ENCODE data around the gene TSTD2.
"Not testable (repeated sequence)": the region's sequence is repeated elsewhere in the genome, so short reads cannot be mapped to it uniquely, and the experiment has no call there.

Gene TSTD2

DNA sequence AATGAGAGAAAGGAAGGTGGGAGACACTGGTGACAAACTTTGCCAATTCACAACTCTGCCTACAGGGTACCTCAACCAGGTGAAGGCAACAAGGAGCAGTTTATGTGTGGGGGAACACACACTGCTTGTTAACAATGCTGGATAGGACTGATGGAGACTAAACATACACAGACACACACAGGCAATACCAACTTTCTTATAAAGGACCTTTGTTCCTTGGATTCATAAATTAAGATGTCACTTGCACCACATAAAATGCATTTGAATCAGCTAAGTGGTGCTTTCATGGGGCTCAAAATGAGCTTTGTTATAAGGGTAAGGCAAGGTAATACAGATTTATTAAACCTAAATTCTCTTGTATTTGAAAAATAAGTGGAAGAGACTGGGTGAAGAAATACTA lies 4.0 kb downstream of the TSTD2 start:
- DNase-seq = no peak

GRCh38 chr9:97628668-97629067 lies 4.5 kb downstream of the TSTD2 start:
- no peak for DNase-seq

- no peak for DNase-seq
These were observed 5.5 kb downstream of the TSTD2 start for GRCh38 chr9:97627624-97628023.

DNA sequence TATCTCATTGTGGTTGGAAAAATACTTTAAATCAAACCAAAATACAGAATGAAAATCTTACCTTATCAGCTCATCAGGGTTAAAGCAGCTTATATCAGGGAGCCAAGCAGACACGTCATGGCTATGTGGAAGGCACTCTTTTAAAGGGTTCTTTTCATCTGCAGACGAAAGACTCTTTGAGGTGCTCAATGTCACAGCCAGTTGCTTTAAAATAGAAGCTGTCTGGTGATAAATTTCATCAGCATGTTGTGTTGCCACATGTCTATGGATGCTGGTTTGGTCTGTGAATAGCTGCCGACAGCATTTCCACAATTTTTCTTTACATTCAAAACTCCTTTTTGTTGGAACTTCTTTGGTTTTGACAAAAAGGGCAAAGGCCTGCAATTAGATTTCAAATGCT lies 7.5 kb downstream of the TSTD2 start:
- no peak for DNase-seq

GRCh38 chr9:97623946-97624345 lies 9.2 kb downstream of the TSTD2 start:
- DNase-seq = no peak

GRCh38 chr9:97622483-97622882 lies 10.7 kb downstream of the TSTD2 start:
- not testable (repeated sequence) for DNase-seq

DNA sequence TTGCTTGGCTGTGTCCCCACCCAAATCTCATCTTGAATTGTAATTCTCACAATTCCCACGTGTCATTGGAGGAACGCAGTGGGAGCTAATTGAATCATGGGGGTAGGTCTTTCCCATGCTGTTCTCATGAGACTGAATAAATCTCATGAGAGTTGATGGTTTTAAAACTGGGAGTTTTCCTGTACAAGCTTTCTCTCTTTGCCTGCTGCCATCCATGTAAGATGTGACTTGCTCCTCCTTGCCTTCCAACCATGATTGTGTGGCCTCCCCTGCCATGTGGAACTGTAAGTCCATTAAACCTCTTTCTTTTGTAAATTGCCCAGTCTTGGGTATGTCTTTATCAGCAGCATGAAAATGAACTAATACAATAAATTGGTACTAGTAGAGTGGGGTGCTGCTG lies 13.1 kb downstream of the TSTD2 start:
- DNase-seq = not testable (repeated sequence)

GRCh38 chr9:97617939-97618416 lies 15.2 kb downstream of the TSTD2 start:
- no peak for DNase-seq

- DNase-seq = no peak
These were observed 17.6 kb downstream of the TSTD2 start for GRCh38 chr9:97615439-97616072.

GRCh38 chr9:97604901-97605645 lies 28.1 kb downstream of the TSTD2 start:
- no peak for DNase-seq

DNA sequence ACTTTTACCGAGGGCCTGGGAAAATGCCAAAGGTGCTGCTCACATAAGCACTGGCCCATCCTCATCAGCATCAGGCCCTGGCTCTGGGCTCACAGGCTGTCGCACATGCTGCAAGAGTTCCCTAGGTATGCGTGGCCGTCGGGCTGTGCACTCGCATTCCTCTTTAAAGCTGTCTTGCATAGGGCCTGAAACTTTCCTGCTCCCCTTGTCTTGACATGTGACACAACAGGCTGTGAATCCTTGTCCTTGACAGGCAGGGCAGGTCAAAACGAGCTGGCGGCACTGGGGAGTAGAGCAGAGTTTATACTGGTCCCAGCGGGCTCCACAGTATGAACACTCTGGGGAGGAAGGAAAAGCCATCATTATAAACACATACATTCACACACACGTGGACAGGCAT lies 30.7 kb downstream of the TSTD2 start:
- no peak for DNase-seq

GRCh38 chr9:97601228-97601898 lies 31.8 kb downstream of the TSTD2 start:
- no peak for DNase-seq

- DNase-seq = no peak
These were observed 32.5 kb downstream of the TSTD2 start for GRCh38 chr9:97600531-97601227.

DNA sequence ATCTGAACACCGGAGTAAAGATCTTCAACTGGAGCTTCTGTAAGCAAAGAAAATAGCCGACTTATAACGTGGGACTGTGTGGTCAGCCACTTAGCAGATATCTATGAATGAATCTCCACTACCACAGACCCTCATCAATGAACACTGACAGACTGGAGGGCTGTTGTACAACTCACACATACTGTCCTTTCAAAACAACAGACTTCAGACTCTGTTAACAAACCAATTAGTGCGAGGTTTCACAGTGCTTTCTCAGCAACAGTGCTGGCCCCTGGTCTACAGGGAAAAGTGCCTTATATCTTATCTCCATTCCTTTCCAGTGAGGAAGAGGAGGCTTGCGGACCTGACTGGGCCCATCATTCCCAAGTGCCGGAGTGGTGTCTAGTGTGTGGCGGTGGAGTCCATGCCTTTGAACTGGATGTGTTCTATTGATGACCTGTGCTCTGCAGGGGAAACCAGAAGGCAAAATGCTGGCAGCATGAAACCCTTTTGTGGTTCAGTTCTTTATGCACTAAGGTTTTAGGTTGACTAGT lies 33.8 kb downstream of the TSTD2 start:
- DNase-seq = no peak

DNA sequence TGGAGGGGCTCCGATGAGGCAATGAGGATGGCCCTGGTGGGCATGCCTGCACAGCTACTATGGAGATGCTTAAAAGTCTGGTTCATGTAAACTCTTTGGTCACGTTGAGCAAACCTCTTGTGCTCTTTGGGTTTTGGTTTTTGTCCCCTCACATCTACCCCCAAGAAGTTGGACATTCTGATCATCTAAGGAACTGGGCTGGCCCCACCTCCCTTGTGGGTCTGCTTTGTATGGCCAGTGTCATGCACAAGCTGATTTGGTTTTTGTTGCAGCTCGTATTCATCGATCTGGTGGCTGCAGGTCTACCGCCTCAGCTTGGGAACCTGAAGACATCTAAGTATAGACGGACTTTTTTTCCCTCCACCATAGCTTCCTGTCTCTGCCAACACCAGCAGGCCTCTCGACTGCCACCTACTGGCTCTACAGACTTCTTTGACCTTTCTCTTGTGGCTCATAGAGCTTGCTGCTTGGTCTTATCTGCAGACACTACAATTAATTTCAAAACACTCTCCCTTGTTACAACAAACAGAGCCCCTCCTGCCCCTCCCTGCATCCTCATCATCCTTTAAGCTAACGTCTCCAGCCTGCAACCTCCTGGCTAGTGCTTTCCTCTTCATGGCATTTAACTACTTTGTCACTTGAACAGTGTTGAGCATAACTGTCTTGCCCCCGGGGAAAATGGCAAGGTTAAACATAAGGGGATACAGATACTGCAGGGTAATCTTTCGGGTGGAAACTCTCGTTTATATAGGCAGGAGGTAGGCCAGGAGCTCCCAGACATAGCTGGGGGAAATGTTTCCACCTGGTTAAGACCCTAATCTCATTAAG lies 34.5 kb downstream of the TSTD2 start:
- DNase-seq = peak; percentile 22

DNA sequence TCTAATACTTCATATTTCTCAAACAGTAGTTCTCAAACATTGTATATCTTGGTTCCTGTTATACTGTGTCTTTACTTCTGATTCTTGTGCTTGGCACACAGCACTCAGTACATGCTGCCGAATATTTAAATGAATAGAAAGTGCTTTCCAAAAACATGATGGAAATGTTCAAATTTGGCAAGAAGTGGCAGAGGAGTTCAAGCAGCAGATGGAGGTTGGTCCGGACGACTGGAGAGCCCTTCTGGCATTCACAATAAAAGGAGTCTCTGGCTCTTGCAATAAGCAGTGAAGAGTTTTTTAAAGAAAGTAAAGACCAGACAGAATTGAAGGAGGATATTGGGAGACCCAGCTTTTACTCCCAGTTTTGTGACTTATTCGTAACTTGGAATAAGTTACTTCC lies 36.3 kb downstream of the TSTD2 start:
- no peak for DNase-seq

- DNase-seq = no peak
These were observed 38.7 kb downstream of the TSTD2 start for GRCh38 chr9:97594381-97594921.

DNA sequence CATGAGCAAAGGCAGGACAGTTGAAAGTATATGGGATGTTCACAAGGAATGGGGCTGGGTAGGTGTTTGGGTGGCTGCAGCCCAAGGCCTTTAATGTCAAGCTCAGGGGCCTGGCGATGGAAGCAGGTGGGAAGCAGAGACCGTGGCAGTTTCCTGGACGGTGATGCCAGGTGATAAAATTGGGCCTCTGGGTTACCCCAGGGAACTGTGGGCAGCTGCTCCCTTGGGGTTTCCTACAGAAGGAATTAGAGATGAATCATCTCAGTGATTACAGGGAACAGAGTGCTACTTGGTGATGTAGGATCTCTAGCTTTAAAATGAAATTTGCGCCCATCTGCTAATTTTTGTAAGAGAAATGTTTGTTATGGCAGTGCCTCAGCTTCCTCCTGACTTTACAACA lies 39.2 kb downstream of the TSTD2 start:
- no peak for DNase-seq

- DNase-seq = no peak
These were observed 41.0 kb downstream of the TSTD2 start for GRCh38 chr9:97592126-97592525.

GRCh38 chr9:97591535-97591934 lies 41.6 kb downstream of the TSTD2 start:
- DNase-seq = no peak

GRCh38 chr9:97586909-97587308 lies 46.3 kb downstream of the TSTD2 start:
- not testable (repeated sequence) for DNase-seq

GRCh38 chr9:97584778-97585177 lies 48.4 kb downstream of the TSTD2 start:
- not testable (repeated sequence) for DNase-seq
